Gastrocnemius medialis (tissue), 4 donors: ENCODE results near the gene TEX54. TPM values are rescaled to one million over a fixed set of nuclear protein-coding genes. Genes with fewer than 3 reads are reported as not detected.

Experiments
- ATAC-seq, 2 donors: fragments of 150-250 bp; one replicate each; pipeline ENCODE4 v1.9.1; 2016
- DNase-seq, 2 donors: peaks; one replicate each; pipeline ENCODE4 v3.0.0-alpha.2; 2019
- H3K27ac ChIP-seq, 4 donors: fragments of 200-600 bp; sonication (generic); 1 replicate in 1 of 4; 2 replicates in 3 of 4; pipeline ENCODE4 v1.5.1; 2016 to 2018; ENCODE audit warnings: mild to moderate bottlenecking in 2 of 4, moderate library complexity in 1 of 4
- H3K27me3 ChIP-seq, 3 donors: fragments of 200-600 bp; sonication (generic) in 2 of 3; 1 replicate in 1 of 3; 2 replicates in 2 of 3; pipeline versions ENCODE4 v1.5.1 to v1.6.0; 2016 to 2019; ENCODE audit warnings: mild to moderate bottlenecking in 1 of 3, moderate library complexity in 1 of 3
- H3K36me3 ChIP-seq, 2 donors: fragments of 200-600 bp; sonication (generic) in 1 of 2; one replicate each; pipeline ENCODE4 v1.5.1; 2017 to 2018
- H3K4me1 ChIP-seq, 2 donors: fragments of 200-600 bp; sonication (generic) in 1 of 2; one replicate each; pipeline ENCODE4 v1.5.1; 2016 to 2017; ENCODE audit warnings: mild to moderate bottlenecking in 2 of 2
- H3K4me3 ChIP-seq, 4 donors: fragments of 200-600 bp; sonication (generic) in 3 of 4; 1 replicate in 1 of 4; 2 replicates in 3 of 4; pipeline ENCODE4 v1.5.1; 2016 to 2019; ENCODE audit warnings: mild to moderate bottlenecking in 2 of 4
- H3K9me3 ChIP-seq, 3 donors: fragments of 200-600 bp; sonication (generic) in 2 of 3; 1 replicate in 1 of 3; 2 replicates in 2 of 3; pipeline ENCODE4 v1.5.1; 2016 to 2019
- POLR2A ChIP-seq, 2 donors: fragments of 450-650 bp; IDR thresholded peaks; one replicate each; pipeline ENCODE4 v1.6.1; 2017; ENCODE audit warnings: antibody characterized with exemption in 2 of 2, mild to moderate bottlenecking in 2 of 2, moderate library complexity in 2 of 2
- in situ Hi-C, 4 donors: fragments of 200-750 bp; cut with MboI; loops; one replicate each; pipeline versions ENCODE4 v1.15.0 to v1.8.0; 2017; ENCODE audit warnings: low sequenced_read_pairs in 4 of 4
- intact Hi-C: fragments of 100-400 bp; cut with DNase I; formaldehyde crosslinking; loops from one replicate; pipeline ENCODE4 v1.15.1; 2023; ENCODE audit warnings: low total_unique reads
- total RNA-seq, 4 donors: library from RNA; depleted of rRNA; stranded (reverse); fragments of >200 nt; gene quantifications; one replicate each; pipeline versions ENCODE4 v1.1.0 to v1.2.3, GENCODE V29; 2016
- TF ChIP-seq, protein P1 (sequence below), 5 experiments: fragments of 450-650 bp in 3 of 5; fragments of 200-600 bp in 2 of 5; sonication (generic) in 2 of 5; IDR thresholded peaks in 4 of 5; conservative IDR thresholded peaks in 1 of 5; 1 replicate in 4 of 5; 2 replicates in 1 of 5; pipeline ENCODE4 v1.5.1; 2016 to 2019; ENCODE audit warnings: antibody characterized with exemption in 5 of 5, mild to moderate bottlenecking in 3 of 5, moderate library complexity in 3 of 5

Gene TEX54
- total RNA-seq, 4 donors from 2014 or later, result not detected

DNA sequence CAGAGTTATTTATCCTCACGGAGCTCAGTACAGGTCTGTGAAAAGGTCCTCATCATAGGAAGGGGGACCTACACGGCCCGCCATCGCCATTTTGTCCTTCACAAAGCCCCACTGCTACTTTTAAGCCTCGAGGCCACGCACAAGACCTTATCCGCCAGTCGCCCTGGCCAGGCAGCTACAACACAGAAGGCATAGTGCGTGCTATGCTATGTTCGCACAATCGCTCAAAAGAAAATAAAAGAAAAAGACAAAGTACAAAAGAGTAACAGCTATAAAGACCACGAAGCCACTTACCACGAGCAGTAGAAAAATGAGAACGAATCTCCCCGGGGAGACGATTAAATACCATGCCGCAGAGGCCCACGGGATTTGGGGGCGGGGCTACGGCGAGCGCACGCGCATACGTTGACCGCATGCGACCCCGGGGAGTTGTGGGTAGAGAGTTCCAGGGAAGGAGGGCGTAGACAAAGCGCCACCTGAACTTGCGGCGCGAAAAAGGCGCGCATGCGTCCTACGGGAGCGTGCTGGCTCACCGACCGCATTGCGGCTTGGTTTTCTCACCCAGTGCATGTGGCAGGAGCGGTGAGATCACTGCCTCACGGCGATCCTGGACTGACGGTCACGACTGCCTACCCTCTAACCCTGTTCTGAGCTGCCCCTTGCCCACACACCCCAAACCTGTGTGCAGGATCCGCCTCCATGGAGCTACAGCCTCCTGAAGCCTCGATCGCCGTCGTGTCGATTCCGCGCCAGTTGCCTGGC, 23.1 kb upstream of the TEX54 start:
- TF ChIP-seq, protein P1, sequence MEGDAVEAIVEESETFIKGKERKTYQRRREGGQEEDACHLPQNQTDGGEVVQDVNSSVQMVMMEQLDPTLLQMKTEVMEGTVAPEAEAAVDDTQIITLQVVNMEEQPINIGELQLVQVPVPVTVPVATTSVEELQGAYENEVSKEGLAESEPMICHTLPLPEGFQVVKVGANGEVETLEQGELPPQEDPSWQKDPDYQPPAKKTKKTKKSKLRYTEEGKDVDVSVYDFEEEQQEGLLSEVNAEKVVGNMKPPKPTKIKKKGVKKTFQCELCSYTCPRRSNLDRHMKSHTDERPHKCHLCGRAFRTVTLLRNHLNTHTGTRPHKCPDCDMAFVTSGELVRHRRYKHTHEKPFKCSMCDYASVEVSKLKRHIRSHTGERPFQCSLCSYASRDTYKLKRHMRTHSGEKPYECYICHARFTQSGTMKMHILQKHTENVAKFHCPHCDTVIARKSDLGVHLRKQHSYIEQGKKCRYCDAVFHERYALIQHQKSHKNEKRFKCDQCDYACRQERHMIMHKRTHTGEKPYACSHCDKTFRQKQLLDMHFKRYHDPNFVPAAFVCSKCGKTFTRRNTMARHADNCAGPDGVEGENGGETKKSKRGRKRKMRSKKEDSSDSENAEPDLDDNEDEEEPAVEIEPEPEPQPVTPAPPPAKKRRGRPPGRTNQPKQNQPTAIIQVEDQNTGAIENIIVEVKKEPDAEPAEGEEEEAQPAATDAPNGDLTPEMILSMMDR (IDR thresholded peaks at IDR 0.05 in 4 of 5, conservative IDR thresholded peaks at IDR 0.05 in 1 of 5), result peak in 1 of 5 experiments; percentile 13
- peak; percentile 93 to 96 for TF ChIP-seq POLR2A (IDR thresholded peaks at IDR 0.05)
- ATAC-seq, result peak; percentile 99
- H3K4me3 ChIP-seq, result peak overlapping the region; percentile 70 to 90 (median 80)
- in situ Hi-C loops (loop anchor here (25.0 kb wide), 1 partner anchor 468 kb away; no protein-coding TSS in a partner anchor), intact Hi-C loops (loop anchor here (1.0 to 5.0 kb wide), 4 partner anchors 13 to 128 kb away; partner anchors contain the start of genes HNRNPUL2, TAF6L and TTC9C)
- peak overlapping the region; percentile 84 to 88 (median 86) for H3K27ac ChIP-seq
- peaks cover 0 to 35% of the 10 kb centered on the region in 2 donors for H3K36me3 ChIP-seq
- H3K4me1 ChIP-seq, result peaks cover 20 to 21% of the 10 kb centered on the region in 2 donors
- H3K9me3 ChIP-seq, result no peaks in the 10 kb centered on the region
- peak; percentile 95 to 96 for DNase-seq
- no peaks in the 10 kb centered on the region for H3K27me3 ChIP-seq

- Histone ChIP-seq H3K4me1 (peaks cover 20 to 21% of the 10 kb centered on the region in 2 donors), H3K9me3 (no peaks in the 10 kb centered on the region), H3K36me3 (peaks cover 0 to 35% of the 10 kb centered on the region in 2 donors), H3K4me3 (peak overlapping the region; percentile 70 to 90 (median 80)), H3K27ac (peak overlapping the region; percentile 84 to 88 (median 86)), H3K27me3 (no peaks in the 10 kb centered on the region)
- intact Hi-C loops (loop anchor here (1.0 to 5.0 kb wide), 4 partner anchors 13 to 128 kb away; partner anchors contain the start of genes HNRNPUL2, TAF6L and TTC9C), in situ Hi-C loops (loop anchor here (25.0 kb wide), 1 partner anchor 468 kb away; no protein-coding TSS in a partner anchor)
- DNase-seq, result no peak
- no peak for TF ChIP-seq POLR2A (IDR thresholded peaks at IDR 0.05)
- TF ChIP-seq, protein P1 (IDR thresholded peaks at IDR 0.05 in 4 of 5, conservative IDR thresholded peaks at IDR 0.05 in 1 of 5), result no peak
- peak; percentile 22 to 38 for ATAC-seq
Measured at GRCh38 chr11:62854825-62855570, 22.4 kb upstream of the TEX54 start.

DNA sequence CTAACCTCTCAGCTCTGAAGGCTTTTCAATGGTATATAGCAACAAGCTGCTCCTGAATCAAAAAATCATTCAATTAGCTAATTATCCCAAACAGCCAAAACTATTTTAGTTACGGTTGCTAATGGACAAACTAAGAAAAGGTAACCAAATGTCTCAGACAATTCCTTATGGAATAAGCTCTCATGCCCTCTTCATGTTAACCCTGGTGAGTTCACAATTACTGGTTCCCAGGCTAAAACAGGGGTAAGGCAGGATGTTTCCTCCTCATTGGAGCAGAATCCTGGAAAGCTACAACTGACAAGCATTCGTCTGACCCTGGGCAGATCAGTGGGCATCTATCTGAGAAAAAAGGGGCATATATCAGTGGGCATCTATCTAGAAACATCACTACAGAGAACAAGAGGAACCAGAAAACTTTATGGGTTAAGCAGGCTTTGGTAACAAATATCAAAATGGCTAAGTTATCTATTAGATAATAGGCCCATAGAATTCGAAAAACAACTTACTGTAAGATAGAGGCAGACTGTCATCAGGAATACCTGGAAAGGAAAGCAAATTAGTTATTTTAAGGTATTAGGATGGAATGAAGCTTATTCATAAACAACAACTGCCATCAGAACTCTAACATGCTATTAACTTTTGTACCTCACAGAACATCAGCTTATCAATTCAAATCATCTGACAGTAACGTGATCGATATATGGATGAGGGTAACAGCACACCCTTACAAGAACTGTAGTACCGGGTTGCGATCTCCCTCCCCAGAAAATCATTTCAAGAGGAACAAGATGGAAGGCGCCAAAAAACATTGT, 21.6 kb upstream of the TEX54 start:
- intact Hi-C loops (no loop called here), in situ Hi-C loops (loop anchor here (25.0 kb wide), 1 partner anchor 467 kb away; no protein-coding TSS in a partner anchor)
- peak overlapping the region; percentile 70 to 90 (median 80) for H3K4me3 ChIP-seq
- H3K9me3 ChIP-seq, result no peaks in the 10 kb centered on the region
- peak overlapping the region; percentile 84 to 88 (median 86) for H3K27ac ChIP-seq
- DNase-seq (no peak), ATAC-seq (no peak)
- no peaks in the 10 kb centered on the region for H3K27me3 ChIP-seq
- peaks cover 0 to 35% of the 10 kb centered on the region in 2 donors for H3K36me3 ChIP-seq
- peaks cover 20 to 21% of the 10 kb centered on the region in 2 donors for H3K4me1 ChIP-seq
- no peak for TF ChIP-seq POLR2A (IDR thresholded peaks at IDR 0.05)
- TF ChIP-seq, protein P1 (IDR thresholded peaks at IDR 0.05 in 4 of 5, conservative IDR thresholded peaks at IDR 0.05 in 1 of 5), result no peak
